DLD1 (cell line): ENCODE measurements around the gene PPBP.
"Not testable (repeated sequence)": the region's sequence is repeated elsewhere in the genome, so short reads cannot be mapped to it uniquely, and the experiment has no call there.

Experiments used
- in situ Hi-C: cut with HindIII; loops from 2 replicates; pipeline ENCODE4 v1.10.0; 2017; ENCODE audit warnings: low sequenced_read_pairs

The PPBP gene

DNA sequence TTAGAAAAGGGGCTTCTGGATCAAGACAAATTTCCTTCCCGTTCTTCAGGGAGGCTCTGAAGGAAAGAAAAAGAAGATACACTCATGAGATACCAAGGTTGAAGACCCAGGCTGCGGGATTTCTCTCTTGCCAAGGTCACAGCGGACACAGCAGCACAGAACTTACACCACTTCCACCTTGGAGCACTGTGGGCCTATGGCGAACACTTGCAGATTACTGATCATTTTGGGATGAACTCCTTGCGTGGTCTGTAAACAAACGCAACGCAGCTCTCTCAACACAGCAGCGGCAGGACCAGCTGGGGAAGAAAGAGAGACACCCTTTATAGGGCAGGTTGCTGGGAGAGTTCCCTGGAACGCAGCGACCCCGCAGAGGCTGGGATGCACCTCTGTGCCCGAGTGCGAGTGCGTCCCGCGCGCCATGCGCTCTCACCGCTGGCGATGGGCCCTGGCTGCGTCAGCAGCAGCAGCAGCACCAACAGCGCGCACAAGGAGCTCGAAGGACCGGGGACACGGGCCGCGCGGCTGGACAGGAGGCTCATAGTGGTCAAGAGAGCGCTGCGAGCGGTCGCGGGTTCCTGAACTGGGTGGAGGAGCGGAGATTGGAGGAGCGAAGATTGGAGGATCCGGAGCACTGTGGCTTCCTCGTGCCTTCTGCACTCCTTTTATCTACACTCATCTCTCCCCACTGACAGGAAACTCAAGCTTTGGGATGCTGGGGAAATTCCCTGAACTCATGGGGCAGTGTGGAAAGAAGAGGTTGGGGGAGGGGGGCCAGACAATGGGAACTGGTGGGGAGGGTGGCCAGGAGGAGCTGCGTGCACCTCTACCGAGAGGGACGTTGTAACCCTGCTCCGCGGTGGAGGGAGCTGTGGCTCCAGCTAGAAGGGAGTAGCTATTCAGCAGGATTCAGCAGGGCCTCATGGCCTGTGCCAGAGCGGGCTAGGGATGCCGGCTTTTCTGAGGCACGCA lies 10.3 kb upstream of the PPBP start, which contains the start of gene CXCL5:
TSS of gene CXCL5 (minus strand) at position 638 of the 972 bp plus-strand sequence. CDS start at position 542, 96 bp downstream.
- in situ Hi-C loops: no loop called here

DNA sequence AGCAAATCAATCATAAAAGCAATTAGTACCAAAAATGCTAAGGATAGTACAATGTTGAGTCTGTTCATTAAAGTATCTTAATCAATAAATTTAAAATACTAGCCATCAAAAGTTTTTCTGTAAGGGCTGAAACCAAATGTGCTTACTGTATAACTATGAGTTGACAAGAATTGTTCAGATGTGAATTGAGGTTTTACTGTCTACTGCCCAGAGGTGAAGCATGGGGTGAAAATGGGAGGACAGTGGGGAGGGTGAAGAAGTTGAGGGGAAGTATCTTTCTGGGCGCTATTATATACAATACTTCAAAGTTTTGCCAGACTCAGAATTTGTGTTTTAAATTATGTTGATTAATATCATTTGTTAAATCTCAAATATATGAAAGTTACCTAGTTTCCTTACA lies 4.1 kb upstream of the PPBP start:
- in situ Hi-C loops: no loop called here

DNA sequence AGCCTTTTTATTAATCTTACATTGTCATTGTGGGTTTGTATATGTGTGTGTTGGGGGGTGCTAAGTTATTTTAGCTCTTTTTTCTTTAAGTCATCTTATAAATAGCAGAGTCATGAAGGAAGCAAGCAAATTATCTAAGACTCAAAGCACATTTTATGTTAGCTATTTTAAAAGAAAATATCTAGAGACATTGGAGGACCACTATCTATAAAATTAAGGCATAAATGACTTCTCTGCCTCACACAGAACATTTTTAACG lies 3.7 kb upstream of the PPBP start:
- in situ Hi-C loops: no loop called here

DNA sequence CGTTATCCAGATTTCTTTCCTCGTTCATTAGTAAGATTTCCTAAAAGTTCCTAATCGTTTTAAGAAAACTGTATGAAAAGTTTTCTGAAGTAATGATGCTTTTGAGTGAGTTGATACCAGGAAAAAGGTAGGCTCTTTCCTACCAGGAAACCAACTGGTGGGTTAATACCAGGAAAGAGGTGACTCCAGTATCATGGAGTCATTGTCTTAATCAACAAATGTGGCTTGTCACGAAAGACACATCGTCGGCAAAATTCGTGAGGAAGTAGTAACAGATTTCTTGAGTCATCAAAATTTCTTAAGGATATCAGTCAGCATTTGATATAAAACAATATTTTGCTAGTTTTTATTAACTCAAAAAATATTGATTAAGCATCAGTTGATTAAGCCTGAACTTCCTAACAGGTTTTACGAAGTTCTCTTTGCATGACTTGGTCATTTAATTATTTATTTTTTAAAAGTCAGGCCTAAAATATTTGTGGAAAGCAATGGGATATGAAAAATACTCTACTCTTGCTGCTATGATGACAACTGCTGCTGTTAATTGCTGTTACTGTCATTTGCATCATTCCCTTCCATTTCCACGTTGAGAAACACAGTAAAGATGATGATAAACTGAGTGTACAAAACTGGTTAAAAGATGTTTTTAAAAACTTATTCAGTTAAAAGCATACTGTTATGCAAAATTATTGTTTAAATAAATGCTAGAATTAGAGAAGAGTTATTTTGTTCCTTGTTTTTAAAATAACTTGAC lies 3.2 kb upstream of the PPBP start:
- in situ Hi-C loops: no loop called here

DNA sequence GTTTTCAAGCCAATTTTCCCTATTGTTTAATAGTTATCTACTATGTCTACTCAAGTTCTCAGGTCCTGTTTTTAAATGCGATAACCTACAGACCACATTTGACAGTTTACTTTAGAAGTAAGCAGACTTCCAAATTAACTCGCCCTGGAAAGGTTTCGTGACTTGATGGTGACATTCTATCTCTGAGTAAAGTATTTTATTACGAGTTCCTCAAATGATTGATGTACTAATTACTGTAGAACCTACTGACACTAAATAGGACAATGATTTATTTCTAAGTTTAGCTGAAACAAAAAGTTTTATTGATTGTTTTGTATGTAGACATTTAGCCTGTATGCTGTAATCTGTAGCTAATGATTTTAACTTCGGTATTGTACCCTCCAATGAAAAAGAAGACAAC lies 1.9 kb upstream of the PPBP start:
- in situ Hi-C loops: no loop called here

DNA sequence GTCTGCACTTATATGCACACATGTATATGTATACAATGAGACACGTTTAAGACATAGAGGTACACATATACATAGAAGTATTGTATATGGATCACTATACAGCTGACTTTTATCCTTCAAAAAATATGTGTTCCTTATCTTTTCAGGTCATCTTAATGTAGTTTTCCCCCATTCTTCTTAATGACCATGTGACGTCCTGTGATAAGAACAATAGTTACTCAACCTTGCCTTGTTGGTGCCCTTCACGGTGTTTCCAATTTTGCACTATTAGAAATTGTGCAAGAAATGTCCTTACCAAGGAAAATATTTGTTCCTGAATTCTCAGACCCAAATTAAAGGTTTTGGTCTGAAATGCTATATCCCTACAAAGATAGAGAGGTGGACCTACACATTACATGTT lies 1.0 kb upstream of the PPBP start:
- in situ Hi-C loops: no loop called here

DNA sequence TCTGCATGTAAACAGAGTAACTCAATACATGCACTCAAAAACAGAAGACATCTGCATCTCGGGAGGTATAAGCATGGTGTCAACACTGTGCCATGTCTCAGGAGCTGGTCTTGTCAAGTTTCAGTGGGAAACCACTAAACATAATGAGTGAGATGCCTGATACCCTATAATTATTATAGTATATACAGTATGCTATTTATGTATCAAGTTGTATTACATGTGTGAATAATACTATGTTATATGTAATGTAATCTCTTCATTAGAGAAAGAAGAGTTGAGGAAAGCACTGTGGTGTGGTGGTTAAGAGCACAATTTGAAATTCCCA lies 2.5 kb downstream of the PPBP start:
- in situ Hi-C loops: no loop called here

DNA sequence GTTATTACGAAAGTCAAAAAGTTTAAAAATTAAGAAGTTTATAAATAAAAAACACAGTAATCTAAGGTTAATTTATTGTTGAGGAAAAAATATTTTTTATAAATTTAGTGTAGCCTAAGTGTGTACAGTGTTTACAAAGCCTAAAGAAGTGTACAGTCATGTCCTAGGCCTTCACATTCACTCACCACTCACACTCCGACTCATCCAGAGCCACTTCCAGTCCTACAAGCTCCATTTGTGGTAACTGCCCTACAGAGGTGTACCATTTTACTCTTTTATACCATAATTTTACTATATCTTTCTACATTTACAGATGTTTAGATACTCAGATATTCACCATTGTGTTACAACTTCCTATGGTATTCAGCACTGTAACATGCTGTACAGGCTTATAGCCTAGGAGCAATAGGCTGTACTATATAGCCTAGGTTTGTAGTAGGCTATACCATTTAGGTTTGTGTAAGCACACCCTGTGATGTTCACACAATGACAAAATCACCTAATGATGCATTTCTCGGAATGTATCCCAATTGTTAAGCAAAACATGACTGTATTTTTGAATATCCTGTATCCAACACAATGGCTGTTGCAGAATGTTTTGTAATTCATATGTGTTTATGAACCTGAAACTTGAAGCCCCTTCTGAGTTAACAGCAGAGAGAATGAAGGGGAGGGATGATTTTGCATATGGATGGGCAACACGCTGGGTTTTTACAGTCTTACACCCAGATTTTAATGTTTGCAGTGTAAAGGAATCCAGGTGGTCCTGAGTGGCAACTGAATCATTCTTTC lies 3.1 kb downstream of the PPBP start:
- in situ Hi-C loops: no loop called here

DNA sequence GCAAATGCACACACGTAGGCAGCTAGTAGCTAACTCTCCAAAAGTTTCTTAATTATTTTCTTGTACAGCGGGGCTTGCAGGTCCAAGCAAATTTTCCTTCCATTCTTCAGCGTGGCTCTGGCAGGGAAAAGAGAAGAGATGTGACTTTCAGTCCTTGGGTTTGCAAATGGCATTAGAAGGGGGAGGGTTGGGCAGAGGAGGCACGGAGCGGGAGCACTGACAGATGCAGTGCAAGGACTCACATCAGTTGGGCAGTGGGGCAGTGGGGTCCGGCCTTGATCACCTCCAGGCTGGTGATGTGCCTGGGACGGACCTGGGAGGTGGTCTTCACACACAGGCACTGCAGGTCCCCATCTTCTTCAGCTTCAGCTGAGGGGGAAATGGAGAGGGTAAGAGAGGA lies 6.8 kb downstream of the PPBP start:
- in situ Hi-C loops: not testable (repeated sequence)

DNA sequence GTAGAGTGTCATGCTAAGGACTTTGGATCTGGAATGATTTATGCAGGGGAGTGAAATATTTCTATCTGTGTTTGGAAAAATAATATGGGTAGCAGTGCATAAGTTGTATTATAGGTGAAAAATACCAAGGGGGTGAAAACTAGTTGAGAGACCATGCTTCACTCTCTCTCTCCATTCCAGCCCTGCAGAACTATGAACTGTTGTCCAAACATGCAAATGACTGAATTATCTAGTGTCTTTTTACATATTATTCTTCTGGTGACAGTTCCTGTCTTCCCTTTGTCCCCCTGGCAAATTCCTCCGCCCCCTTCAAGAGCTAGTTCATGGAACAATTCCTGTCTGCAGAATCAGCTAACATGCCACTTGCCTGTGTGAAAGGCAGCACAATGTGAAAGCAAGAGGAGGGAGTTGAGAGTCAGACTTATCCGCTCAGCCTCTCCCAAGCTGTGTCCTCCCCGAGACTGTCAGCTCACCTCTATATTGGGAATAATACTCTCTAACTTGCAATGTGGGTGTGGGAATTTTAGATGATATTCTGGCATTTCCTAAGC lies 8.5 kb downstream of the PPBP start:
- in situ Hi-C loops: no loop called here

DNA sequence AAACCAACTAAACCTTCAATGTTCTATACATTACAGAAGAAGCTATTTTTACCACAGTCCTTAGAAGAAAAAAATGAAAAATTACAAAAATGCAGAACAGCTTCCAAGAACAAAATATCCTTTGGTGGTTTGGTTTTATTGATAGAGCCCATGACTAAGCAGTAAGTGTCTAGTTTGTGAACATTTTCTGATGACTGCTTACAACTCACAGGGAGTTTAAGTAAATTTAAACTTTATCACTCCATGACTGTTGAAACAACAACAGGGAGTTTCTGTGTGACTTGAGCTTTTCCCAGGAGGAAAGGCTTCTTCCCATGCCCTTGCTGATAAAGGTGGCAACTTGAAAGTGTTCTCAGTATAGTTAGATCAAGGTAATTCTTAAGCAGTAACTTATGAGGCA lies 9.1 kb downstream of the PPBP start:
- in situ Hi-C loops: no loop called here

DNA sequence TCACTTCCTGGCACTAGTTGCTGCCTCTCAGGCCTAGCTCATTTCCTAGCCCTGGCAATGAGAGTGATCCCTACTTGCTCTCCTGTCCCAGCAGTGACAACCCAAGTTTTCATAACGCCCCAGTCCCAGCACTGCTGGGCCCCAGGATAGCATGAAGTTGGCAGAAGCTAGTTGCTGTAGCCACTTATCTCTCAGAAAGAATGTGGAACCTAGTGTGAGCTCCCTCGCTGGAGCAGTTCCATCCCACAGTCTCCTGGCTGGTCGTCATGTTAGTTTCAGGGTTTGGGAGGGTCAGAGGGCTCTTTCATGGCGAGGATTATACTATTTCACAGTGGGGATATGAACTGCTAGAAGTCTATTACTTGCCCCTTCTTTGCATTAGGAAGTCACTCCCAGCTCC lies 11.3 kb downstream of the PPBP start:
- in situ Hi-C loops: no loop called here

DNA sequence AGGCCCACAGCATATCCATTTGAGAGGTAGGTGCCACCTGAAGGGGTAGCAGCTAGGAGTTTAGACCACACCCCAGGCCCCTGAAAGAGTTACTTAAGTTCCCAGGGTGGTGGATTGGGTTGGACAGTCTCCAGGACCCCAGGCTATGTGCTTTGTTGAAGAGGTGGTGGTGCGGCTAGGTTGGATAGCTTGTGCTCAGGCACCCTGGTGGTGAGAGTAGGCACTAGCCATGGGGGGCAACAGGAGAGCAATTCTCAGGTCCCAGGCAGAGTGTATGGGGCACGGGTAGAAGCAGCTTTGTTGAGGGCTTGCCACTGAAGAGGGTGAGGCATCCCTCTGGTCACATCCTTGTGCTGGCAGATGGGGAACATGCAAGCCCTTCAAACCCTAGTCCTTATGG lies 11.8 kb downstream of the PPBP start:
- in situ Hi-C loops: no loop called here

DNA sequence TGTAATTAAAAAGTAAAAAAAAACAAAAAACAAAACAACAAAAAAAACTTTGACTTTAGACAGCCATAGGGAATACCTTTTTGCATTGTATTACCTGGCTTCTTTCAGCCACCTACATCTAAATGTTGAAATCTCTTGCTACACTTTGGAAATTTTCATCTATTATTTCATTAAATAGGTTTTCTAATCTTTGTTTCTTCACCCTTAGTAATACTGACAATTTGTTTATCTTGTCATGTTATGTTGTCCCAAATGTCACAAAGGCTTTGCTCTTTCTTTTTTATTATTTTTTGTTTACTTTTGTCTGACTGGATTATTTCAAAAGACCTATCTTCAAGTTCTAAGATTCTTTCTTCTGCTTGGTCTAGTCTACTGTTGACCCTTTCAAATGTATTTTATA lies 13.6 kb downstream of the PPBP start:
- in situ Hi-C loops: no loop called here

DNA sequence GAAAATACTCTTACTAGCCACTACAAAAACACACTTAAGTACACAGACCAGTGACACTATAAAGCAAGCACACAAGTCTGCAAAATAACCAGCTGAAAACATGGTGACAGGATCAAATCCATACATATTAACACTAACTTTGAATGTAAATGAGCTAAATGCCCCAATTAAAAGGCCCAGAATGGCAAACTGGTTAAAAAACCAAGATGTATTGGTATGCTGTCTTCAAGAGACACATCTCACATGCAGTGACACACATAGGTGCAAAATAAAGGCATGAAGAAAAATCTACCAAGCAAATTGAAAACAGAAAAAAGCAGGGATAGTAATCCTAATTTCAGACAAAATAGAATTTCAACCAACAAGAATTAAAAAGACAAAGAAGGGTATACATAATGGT lies 17.0 kb downstream of the PPBP start:
- in situ Hi-C loops: no loop called here

DNA sequence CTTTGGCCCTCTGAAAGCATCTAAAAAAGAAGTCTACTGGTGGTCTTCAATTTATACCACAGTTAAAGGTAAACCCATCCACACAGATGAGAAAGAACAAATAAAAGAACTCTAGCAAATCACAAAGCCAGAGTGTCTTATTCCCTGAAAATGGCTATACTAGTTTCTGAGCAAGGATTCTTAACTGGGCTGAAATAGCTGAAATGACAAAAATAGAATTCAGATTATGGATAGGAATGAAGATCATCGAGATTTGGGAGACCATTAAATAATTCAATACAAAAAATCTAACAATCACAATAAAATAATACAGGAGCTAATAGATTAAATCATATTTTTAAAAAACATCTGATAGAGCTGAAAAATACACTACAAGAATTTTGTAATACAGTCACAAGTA lies 18.0 kb downstream of the PPBP start:
- in situ Hi-C loops: no loop called here

DNA sequence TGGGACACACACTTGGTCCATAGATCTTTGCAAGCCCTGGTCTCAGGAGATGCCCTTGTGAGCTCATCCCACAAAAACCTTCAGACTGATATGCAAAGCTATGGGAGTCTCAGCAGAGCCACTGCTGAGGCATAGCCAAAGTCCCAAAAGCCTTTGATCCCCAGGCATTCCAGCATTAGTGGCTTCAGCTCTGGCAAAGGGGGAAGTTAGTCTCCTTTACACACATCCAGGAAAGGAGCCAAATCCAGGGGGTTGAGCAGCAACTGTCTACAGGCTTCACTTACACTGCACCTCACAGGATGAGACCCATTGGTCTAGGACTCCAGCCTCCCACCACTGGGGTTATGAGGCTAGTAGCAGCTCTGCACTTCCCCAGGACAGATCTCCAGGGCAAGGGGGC lies 20.1 kb downstream of the PPBP start:
- in situ Hi-C loops: no loop called here

DNA sequence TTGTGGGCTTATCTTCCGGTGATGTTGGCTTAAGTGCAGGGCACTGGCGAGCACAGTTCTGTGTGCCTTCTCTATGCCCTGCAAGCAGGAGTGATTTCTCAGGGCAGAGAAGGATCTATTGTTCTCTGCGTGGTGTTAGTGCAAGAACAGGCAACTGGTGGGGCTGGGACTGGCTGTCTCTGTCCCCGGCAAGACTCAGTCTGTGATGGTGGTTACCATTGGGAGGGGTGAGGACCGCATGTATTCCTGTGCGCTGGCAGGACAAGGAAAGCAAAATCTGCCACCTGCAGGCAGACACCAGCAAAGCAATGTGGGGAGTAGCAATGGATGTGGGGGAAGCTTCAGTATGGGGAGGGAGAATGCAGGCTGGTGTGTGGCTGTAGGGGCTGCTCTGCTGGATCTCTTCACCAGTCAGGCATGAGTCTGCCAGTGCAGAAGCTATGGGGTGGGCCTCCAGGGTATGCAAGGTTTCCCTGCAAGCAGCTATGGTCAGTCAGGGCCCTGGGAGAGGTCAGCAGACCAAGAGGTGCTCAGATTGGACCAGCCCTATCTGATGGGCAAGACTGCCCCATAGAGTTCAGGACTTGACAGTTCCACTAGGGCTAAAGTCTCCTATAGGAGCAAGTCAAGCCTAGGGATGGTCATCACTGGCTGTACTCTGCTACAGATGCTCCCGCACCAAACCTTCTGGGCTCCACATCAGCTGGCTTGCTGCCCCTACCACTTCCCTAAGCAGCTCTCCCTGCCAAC lies 23.0 kb downstream of the PPBP start:
- in situ Hi-C loops: no loop called here

DNA sequence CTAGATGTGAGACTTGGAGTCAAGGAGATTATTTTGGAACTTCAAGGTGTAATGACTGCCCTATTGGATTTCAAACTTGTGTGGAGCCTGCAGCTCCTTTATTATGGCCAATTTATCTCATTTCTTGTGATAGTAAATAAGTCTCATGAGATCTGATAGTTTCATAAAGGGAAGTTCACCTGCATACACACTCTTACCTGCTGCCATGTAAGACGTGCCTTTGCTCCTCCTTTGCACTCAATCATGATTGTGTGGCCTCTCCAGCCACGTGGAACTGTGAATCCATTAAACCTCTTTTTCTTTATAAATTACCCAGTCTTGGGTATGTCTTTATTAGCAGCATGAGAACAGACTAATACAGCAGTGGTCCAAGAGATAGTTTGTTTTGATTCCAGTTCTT lies 25.3 kb downstream of the PPBP start:
- in situ Hi-C loops: no loop called here

DNA sequence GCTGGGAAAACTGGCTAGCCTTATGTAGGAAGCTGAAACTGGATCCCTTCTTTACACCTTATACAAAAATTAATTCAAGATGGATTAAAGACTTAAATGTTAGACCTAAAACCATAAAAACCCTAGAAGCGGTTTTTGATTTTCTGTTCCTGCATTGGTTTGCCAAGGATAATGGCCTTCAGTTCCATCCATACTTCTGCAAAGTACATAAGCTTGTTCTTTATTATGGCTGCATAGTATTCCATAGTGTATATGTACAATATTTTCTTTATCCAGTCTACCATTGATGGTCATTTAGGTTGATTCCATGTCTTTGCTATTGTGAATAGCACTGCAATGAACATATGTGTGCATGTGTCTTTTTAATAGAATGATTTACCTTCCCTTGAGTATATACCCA lies 28.9 kb downstream of the PPBP start:
- in situ Hi-C loops: not testable (repeated sequence)

DNA sequence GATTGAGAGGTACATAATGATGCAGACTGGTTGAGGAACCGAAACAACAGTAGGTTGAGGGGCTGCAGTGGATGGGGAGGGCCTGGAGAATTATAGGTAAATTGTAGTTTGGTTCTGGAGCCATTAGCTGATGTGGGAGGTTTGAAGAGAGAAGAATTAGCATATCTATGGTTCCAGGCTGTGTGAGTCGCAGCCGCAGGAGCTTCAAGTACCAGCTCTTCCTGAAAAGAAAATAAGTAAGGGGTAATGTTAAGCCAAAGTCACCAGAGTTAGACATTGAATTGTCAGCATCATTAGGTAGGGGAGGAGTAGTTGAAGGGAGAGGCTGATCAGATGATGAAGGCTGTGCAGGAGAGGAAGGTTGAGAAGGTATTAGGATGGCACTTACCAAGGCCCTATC lies 35.6 kb downstream of the PPBP start:
- in situ Hi-C loops: no loop called here
